HG03095 (cell line): ENCODE results near the gene RNF4.
"Not testable (repeated sequence)": the region's sequence is repeated elsewhere in the genome, so short reads cannot be mapped to it uniquely, and the experiment has no call there.

Experiments used
- ATAC-seq: cut with Tn5 transposase; IDR thresholded peaks from one replicate; pipeline ENCODE4 v1.9.1; 2021; ENCODE audit warnings: moderate library complexity; ENCODE audit not compliant: unreplicated experiment

The RNF4 gene

GRCh38 chr4:2468456-2469191, at the start of gene RNF4:
Gene RNF4 (plus strand): TSS chr4:2469106. CDS start chr4:2490494, 21,388 bp downstream.
- peak; percentile 75 for ATAC-seq

GRCh38 chr4:2419814-2420213, 49.1 kb upstream of the RNF4 start:
- no peak for ATAC-seq

- ATAC-seq, result no peak
These were observed 47.0 kb upstream of the RNF4 start for GRCh38 chr4:2421928-2422327.

- ATAC-seq, result no peak
These were observed 45.8 kb upstream of the RNF4 start for GRCh38 chr4:2423066-2423465.

- no peak for ATAC-seq
These were observed 45.2 kb upstream of the RNF4 start for GRCh38 chr4:2423695-2424094.

GRCh38 chr4:2424581-2424980, 44.3 kb upstream of the RNF4 start:
- ATAC-seq, result no peak

- ATAC-seq, result no peak
These were observed 43.4 kb upstream of the RNF4 start for GRCh38 chr4:2425386-2426068.

- no peak for ATAC-seq
These were observed 42.9 kb upstream of the RNF4 start for GRCh38 chr4:2426069-2426397.

GRCh38 chr4:2426711-2427275, 42.1 kb upstream of the RNF4 start:
- ATAC-seq, result no peak

GRCh38 chr4:2427383-2428334, 41.2 kb upstream of the RNF4 start:
- ATAC-seq, result no peak

- ATAC-seq, result no peak
These were observed 40.3 kb upstream of the RNF4 start for GRCh38 chr4:2428496-2429213.

GRCh38 chr4:2429945-2430757, 38.8 kb upstream of the RNF4 start:
- not testable (repeated sequence) for ATAC-seq

GRCh38 chr4:2432004-2432403, 36.9 kb upstream of the RNF4 start:
- no peak for ATAC-seq

- no peak for ATAC-seq
These were observed 35.8 kb upstream of the RNF4 start for GRCh38 chr4:2432991-2433530.

- ATAC-seq, result no peak
These were observed 35.1 kb upstream of the RNF4 start for GRCh38 chr4:2433609-2434350.

- no peak for ATAC-seq
These were observed 34.5 kb upstream of the RNF4 start for GRCh38 chr4:2434420-2434819.

- ATAC-seq, result no peak
These were observed 32.6 kb upstream of the RNF4 start for GRCh38 chr4:2436301-2436700.

GRCh38 chr4:2436761-2437474, 32.0 kb upstream of the RNF4 start:
- ATAC-seq, result no peak
